Uterus (tissue), 2 donors: ENCODE data around the gene EMX2.
"Not testable (repeated sequence)": the region's sequence is repeated elsewhere in the genome, so short reads cannot be mapped to it uniquely, and the experiment has no call there.

Experiments
- CTCF ChIP-seq, 4 experiments: fragments of 200-600 bp in 2 of 4; fragments of 450-650 bp in 2 of 4; sonication (generic) in 2 of 4; IDR thresholded peaks; one replicate each; pipeline ENCODE4 v1.5.1; 2016 to 2019; ENCODE audit warnings: antibody characterized with exemption in 4 of 4, mild to moderate bottlenecking in 2 of 4, moderate library complexity in 1 of 4
- POLR2A ChIP-seq, 2 donors: fragments of 450-650 bp; IDR thresholded peaks; one replicate each; pipeline ENCODE4 v1.6.1; 2016; ENCODE audit warnings: antibody characterized with exemption in 2 of 2, mild to moderate bottlenecking in 1 of 2, moderate library complexity in 1 of 2

- not testable (repeated sequence) for TF ChIP-seq POLR2A, CTCF (IDR thresholded peaks at IDR 0.05)
Measured at GRCh38 chr10:117584831-117585230, 42.3 kb downstream of the EMX2 start.
